Activated B cell treated with CpG ODN at 0.5 μM for 24 hours (primary cell): ENCODE results near the gene CUL3. TPM values are rescaled to one million over a fixed set of nuclear protein-coding genes. Genes with fewer than 3 reads are reported as not detected.

ENCODE experiments used
- ATAC-seq: fragments of 200-7000 bp; cut with Tn5 transposase; one replicate; pipeline ENCODE4 v1.10.0; 2021; ENCODE audit warnings: low read depth, mild to moderate bottlenecking, moderate library complexity
- CTCF ChIA-PET: fragments of 350-600 bp; sonication (Branson Sonifier 250); formaldehyde crosslinking; loops from one replicate; lab custom pipeline; 2021; ENCODE audit warnings: antibody characterized with exemption; lab: Charles Lee
- POLR2A ChIA-PET: fragments of 350-600 bp; sonication (Branson Sonifier 250); formaldehyde crosslinking; loops from one replicate; lab custom pipeline; 2021; ENCODE audit warnings: antibody characterized with exemption; lab: Charles Lee
- DNase-seq: peaks from one replicate; pipeline ENCODE4 v3.0.0; 2022
- H3K27ac Mint-ChIP-seq: one replicate; pipeline ENCODE4 v1.8.0; 2020; ENCODE audit warnings: mixed read lengths
- H3K27me3 Mint-ChIP-seq: one replicate; pipeline ENCODE4 v1.8.0; 2021; ENCODE audit warnings: mixed read lengths
- H3K36me3 Mint-ChIP-seq: one replicate; pipeline ENCODE4 v1.8.0; 2021; ENCODE audit warnings: low read depth, mixed read lengths
- H3K4me1 Mint-ChIP-seq: one replicate; pipeline ENCODE4 v1.8.0; 2021; ENCODE audit warnings: mixed read lengths
- H3K4me3 Mint-ChIP-seq: one replicate; pipeline ENCODE4 v1.8.0; 2020; ENCODE audit warnings: mild to moderate bottlenecking, mixed read lengths
- H3K9me3 Mint-ChIP-seq: one replicate; pipeline ENCODE4 v1.8.0; 2020; ENCODE audit warnings: mixed read lengths
- CTCF ChIP-seq: fragments of 200-600 bp; IDR thresholded peaks from one replicate; pipeline ENCODE4 v1.8.0; 2022; ENCODE audit warnings: antibody characterized with exemption, mild to moderate bottlenecking
- intact Hi-C: fragments of 100-400 bp; cut with micrococcal nuclease; formaldehyde crosslinking; loops from one replicate; pipeline ENCODE4 v1.15.1; 2024
- total RNA-seq: library from RNA; stranded (reverse); gene quantifications from 2 replicates; pipeline ENCODE4 v1.2.3, GENCODE V29; 2022

The CUL3 gene
- total RNA-seq, 1 donor from 2014 or later: 114 TPM

- POLR2A ChIA-PET: no interaction called here
- Mint-ChIP-seq H3K4me1 (peaks cover 7% of the 10 kb centered on the region), H3K4me3 (no peak overlapping the region), H3K9me3 (no peaks in the 10 kb centered on the region), H3K27ac (no peak overlapping the region), H3K27me3 (no peaks in the 10 kb centered on the region), H3K36me3 (peaks cover 74% of the 10 kb centered on the region)
- ATAC-seq (no peak), DNase-seq (no peak)
- CTCF ChIA-PET: no interaction called here
- no peak for TF ChIP-seq CTCF
- intact Hi-C loops: no loop called here
These were observed 105.3 kb downstream of the CUL3 start for GRCh38 chr2:224479826-224480225.

GRCh38 chr2:224472827-224473226 is 112.3 kb downstream of the CUL3 start:
- ATAC-seq (no peak), DNase-seq (no peak)
- Mint-ChIP-seq H3K9me3 (no peaks in the 10 kb centered on the region), H3K36me3 (peaks cover 42% of the 10 kb centered on the region), H3K4me3 (no peak overlapping the region), H3K27me3 (no peaks in the 10 kb centered on the region), H3K4me1 (peaks cover 6% of the 10 kb centered on the region), H3K27ac (no peak overlapping the region)
- CTCF ChIA-PET: no interaction called here
- intact Hi-C loops: loop anchor here (5.0 kb wide), 1 partner anchor 34 kb away; no protein-coding TSS in a partner anchor
- TF ChIP-seq CTCF: no peak
- POLR2A ChIA-PET: no interaction called here

- Mint-ChIP-seq H3K27ac (no peak overlapping the region), H3K4me1 (peaks cover 2% of the 10 kb centered on the region), H3K36me3 (peaks cover 36% of the 10 kb centered on the region), H3K27me3 (no peaks in the 10 kb centered on the region), H3K4me3 (no peak overlapping the region), H3K9me3 (no peaks in the 10 kb centered on the region)
- intact Hi-C loops: loop anchor here (5.0 kb wide), 1 partner anchor 35 kb away; no protein-coding TSS in a partner anchor
- CTCF ChIA-PET: no interaction called here
- TF ChIP-seq CTCF: no peak
- POLR2A ChIA-PET: no interaction called here
- ATAC-seq: no peak
- no peak for DNase-seq
These were observed 113.0 kb downstream of the CUL3 start for GRCh38 chr2:224472137-224472536.

GRCh38 chr2:224469374-224469964 is 115.7 kb downstream of the CUL3 start:
- Mint-ChIP-seq H3K4me1 (peaks cover 2% of the 10 kb centered on the region), H3K4me3 (no peak overlapping the region), H3K27me3 (no peaks in the 10 kb centered on the region), H3K27ac (no peak overlapping the region), H3K9me3 (no peaks in the 10 kb centered on the region), H3K36me3 (peaks cover 13% of the 10 kb centered on the region)
- POLR2A ChIA-PET: interaction anchor here (0.6 kb wide), 1 partner anchor 69 kb away, joined by 3 read pairs; no protein-coding TSS in a partner anchor
- intact Hi-C loops: no loop called here
- CTCF ChIA-PET: interaction anchor here (1.4 kb wide), 1 partner anchor 181 kb away, joined by 4 read pairs; no protein-coding TSS in a partner anchor
- TF ChIP-seq CTCF: no peak
- ATAC-seq: no peak
- no peak for DNase-seq

GRCh38 chr2:224466304-224466895 is 118.8 kb downstream of the CUL3 start:
- ATAC-seq (no peak), DNase-seq (no peak)
- POLR2A ChIA-PET: no interaction called here
- TF ChIP-seq CTCF: no peak
- Mint-ChIP-seq H3K4me3 (no peak overlapping the region), H3K27me3 (no peaks in the 10 kb centered on the region), H3K27ac (no peak overlapping the region), H3K36me3 (no peaks in the 10 kb centered on the region), H3K9me3 (peaks cover 6% of the 10 kb centered on the region), H3K4me1 (peaks cover 2% of the 10 kb centered on the region)
- CTCF ChIA-PET: no interaction called here
- intact Hi-C loops: no loop called here
